Measurements from ENCODE around the gene CTNNA3.

The CTNNA3 gene

DNA sequence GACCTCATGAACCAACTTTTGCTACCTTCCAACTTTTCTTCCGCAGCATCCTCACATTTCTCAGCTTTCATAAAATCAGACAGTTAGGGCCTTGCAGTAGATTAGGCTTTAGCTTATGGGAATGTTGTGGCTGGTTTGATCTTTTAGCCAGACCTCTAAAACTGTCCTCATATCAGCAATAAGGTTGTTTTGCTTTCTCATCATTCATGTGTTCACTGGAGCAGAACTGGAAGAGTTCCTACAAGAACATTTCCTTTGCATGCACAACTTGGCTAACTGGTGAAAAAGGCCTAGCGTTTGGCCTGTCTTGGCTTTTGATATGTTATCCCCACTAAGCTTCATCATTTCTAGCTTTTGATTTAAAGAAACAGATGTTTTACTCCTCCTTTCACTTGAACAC lies 900.1 kb downstream of the CTNNA3 start:
- DNase-seq = no peak

DNA sequence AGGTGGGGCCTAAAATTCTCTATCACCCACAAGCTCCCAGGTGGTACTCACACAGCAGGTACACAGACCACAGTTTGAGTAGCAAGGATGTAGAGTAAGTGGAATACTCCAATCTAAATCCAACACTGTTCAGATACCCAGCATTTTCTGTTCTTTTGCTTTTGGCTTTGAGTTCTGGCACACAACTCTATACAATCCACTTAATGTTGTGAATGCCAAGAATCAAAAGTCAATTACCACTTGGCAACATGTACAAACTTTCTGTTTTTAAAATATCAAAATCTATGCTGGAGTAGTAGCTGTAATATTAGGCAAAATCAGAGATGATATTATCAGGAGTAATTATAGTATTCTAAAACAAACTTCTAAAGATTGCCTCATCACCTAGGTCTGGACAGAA lies 903.6 kb downstream of the CTNNA3 start:
- no peak for DNase-seq

DNA sequence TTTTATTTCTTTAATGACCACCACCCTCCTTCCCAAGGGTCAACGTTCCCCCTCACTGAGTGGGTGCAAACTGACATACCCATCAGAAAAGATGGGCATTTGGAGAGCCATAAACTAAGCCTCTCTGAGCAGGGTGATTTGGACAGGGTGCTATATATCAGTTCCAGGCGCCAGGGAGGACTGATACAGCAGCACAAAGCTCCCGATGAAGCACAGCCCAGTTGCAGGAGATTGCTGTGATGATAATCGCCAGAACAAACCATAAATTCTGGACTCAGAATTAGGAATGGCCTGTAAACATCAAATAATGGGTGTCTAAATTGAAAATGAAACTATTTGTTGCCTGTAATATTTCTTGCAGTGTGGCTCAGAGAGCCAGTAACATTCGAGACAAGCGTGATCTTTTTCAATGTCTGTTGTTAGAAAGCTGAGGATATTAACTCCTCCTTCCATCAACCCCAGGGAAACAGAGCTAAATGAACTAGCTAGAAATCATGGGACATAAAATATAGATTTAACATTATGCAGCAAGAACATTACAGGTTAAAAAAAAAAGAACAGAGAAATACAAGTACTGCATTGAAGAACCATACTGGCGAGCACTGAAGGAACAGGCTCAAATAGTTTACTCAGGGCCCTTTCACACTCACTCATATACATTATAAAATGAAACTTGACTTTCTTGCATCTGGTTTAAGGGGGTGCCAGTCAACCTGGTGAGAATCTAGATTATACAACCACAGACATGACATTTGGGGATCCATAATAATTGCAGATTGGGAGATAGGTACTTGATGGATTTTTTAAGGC lies 907.6 kb downstream of the CTNNA3 start:
- DNase-seq = no peak

DNA sequence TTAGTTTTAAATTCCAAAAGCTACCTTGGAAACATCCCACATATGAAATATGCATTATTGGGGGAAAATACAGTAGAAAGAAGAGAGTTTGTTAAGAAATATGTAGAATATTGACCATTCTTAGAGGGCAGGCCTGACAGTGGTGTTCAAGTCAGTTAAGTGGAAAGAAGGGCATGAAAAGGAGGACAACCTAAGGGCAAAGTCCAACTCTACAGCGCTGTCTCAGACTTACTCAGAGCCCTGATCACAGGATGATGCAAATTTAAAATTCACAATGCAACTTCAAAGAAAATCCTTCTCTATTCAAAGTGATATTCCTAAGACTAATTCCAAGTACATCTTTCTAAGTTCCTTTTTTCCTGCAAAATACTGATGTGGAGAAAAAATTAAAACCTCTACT lies 909.3 kb downstream of the CTNNA3 start:
- DNase-seq = no peak

DNA sequence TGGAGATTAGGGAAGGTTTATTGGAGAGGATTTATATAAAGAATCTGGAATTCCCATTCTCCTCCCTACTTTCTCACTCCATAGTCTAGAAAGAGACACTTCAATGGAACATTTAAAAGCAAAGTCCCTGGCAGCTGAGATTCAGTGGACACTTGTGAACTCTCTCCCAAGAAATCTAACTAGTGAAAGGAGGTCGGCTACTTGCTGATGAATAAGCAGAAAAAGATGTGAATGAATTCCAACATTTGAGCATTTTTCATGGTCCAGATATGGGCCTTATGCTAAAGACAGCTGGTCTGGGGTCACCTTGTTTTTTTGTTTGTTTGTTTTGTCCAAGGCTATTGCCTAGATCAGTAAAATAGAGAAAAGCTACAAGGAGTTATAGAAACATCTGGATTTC lies 911.2 kb downstream of the CTNNA3 start:
- DNase-seq = no peak

DNA sequence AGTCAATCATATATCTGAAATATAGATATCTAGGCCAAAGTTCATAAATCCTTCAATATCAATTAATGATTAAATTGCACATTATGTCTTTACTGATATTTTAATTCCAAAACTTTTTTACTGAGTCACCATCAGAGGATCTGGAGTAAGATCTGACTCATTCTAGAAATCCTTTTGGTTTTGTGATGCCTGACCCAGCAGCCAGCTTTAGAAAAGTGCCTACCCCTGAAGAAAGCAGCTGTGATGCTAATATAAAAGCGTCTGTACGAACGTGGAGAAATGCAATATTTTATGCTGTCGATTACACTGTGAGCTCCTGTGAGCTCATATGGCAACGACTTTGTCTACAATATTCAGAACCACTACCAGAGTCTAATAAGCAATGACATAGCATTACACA lies 912.7 kb downstream of the CTNNA3 start:
- no peak for DNase-seq

DNA sequence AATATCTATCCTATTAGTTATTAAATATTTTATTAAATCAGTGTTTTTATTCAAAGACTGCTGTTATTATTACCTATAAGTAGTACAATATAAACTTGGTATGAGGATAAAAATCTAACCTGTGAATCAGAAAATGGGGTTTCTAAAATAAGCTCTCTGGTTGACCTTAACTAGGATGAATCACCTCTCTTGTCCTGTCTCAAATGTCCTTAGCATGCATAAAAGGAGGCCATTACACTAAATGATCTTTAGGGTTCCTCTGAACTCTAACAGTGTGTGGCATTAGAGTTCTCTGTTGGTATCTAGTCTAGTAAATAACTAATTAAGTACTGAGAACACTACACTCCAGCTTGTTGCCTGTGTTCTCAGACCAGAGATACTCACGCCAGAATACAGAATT lies 913.2 kb downstream of the CTNNA3 start:
- no peak for DNase-seq

DNA sequence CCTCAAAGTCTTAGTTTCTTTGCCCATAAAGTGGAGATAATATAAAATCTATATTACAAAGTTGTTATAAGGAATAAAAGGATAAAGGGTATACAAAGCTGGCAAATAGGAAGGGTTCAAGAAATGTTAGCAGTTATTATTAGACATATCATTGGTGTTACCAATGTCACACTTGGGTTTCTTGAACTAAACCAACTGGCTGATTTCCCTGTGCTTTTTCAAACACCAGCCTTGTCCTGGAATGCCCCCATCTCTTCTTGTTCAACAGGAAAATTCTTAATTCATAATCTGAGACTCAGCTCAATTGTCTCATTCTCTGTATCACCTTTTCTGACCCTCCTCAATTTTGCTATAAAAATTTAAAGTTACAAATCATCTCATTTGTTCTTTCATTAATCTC lies 913.9 kb downstream of the CTNNA3 start:
- DNase-seq = no peak

DNA sequence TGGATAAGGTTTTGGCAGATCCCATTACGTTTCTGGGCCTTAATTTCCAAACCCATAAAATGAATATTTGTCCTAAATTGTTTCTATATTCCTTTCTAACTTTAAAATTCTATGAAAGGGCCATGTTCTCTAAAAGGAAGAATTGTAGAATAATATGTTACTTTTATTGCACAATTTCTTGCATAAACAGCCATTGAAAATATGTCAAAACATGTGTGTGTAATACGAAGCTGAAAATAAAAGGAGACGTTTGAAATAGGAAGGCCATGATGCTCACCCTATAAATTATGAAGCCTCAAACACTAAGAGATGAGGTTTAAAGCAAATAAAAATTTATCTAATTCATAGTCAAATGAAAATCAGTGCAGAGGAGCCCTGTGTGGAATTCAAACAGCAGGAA lies 915.2 kb downstream of the CTNNA3 start:
- DNase-seq = no peak

DNA sequence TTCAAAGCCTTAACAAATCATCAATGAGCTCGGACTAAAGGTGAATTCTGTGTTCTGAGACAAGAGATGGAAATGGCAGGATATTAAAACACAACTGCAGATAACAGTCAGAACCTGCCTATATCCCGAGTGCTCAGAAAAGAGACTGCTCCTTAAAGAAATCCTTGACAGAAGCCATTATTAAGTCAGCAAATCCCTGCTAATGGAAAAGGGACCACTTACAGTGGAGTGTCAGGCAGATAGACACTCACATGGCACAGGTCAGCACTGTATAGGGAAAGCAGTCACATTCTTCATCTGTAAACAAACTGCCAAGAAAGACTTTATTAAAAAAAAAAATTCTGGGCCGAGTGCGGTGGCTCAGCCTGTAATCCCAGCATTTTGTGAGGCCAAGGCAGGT lies 917.6 kb downstream of the CTNNA3 start:
- DNase-seq = no peak

DNA sequence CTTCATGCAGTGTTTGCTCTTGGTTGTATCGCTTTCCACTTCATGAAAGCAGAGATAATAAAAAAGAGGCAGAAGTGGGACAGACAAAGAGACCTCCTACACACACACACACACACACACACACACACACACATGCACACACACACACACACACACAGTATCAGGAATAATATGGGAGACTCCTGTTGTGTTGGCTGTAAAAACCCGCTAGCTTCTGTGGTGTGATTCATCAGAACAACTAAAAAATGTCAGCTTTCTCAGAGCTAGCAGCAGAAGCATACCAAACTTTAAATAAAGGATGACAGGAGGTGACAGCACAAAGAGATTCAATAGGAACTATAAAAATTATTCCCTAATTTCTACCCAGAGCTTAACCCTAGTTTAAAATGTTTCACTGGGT lies 918.3 kb downstream of the CTNNA3 start:
- DNase-seq = no peak

DNA sequence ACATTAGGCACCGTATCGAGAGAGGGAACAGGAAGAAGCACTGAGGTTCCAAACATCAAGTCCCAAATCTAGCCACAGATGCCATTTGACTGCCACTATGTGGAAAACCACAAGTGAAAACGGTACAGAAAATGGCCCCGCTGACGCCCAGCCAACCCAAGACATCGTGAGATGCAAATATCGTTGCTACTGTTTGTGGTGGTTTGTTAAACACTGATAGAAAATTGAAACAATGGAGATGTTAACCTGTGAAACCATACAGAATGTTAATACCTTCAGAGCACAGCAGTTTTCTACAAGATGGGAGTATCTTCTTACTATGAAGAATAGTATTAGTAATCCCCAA lies 922.5 kb downstream of the CTNNA3 start:
- DNase-seq = no peak

DNA sequence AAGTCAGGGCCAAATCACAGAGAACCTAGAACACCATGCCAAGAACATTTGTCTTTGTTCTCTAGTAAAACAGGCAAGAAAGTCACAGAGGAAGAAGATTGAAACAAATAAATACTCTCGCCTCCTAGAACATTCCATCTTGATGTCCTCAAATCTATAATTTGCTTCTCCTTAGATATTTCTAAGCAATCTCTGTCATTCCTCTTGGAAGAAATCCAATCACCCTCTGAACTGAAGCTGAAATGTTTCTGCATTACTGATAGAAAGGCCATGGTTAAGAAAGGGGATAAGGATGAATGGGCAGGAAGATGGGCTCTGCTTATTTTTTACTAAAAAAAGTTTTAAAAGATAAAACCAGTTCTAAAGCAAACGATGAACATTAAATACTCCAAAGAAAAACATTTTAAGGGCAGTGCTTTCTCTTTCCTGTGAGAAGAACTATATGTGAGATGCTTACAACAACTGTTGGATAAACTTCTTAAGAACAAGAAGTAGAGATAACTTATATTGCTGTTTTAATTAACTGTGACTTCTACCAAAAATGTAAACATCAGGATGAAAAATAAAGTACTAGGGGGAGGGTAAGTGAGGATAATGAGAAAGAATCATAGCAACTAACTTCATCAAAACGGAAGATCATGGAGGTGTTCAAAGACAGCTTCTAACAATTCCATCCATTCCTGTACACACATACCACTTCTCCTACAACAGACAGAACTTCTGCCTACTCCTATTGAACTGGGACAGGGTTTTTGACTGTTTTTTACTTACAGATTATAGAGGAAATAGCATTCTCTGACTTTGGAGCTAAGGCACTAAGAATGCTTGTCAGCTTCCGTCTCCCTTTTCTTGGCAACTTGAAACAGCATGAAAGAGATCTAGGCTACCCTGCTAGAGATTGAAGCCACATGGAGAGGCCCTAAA lies 923.2 kb downstream of the CTNNA3 start:
- no peak for DNase-seq

DNA sequence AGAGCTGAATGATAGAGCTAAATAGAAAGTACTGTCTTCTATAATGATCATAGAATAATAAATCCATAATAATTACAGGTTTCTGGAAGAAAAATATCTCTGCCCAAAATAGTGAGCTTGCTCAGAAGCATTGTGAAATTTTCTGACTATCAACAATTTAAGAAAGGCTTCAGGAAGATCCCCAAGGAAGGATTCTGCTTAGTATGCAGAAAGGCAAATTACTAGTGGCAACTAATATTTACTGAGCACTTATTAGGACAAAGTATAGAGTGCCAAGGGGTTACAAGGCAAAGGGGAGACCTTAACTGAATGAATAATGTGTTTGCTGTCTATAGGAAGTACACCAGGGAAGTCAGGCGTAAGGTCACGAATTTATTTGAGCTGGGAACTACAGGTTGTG lies 928.3 kb downstream of the CTNNA3 start:
- no peak for DNase-seq

DNA sequence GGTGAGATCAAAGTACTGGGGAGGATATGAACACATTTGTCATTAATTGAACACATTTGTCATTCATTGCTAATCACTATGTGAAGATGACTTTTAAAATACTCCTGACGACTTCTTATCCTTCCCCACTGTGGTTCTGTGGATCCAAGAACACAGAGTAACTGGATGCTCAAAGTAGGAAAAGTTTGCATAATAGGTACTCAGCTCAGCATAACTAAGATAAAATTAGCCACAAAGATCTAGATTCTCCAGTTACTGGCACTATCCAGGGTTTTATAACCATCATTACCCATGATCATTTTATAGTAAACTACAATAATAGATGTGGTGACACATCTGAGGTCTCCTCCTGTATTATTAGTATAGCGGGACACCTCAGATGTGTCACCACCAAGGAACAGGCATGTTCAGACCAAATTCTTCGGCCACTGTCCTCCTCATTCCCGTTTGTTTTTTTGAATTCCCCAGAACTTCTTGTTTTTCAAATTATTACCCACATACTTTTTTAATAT lies 933.7 kb downstream of the CTNNA3 start:
- no peak for DNase-seq

DNA sequence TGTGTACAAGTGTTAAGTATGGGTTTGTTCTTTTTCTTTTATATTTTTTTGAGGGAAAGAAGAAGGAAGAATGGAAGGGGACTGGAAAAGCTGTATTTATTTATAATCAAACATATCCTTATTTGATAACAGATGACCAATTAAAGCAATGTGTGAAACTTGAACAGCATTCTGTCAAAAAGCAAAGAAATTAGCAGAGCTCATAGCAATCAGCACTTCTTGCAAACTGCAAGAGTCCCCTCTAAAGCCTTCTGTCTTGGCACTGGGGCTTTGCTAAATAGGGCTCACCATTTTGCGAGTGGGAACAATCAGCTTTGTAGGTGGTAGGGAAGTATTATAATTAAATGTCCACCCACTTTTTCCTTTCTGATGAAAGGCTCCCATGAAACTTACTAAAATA lies 935.1 kb downstream of the CTNNA3 start:
- no peak for DNase-seq

DNA sequence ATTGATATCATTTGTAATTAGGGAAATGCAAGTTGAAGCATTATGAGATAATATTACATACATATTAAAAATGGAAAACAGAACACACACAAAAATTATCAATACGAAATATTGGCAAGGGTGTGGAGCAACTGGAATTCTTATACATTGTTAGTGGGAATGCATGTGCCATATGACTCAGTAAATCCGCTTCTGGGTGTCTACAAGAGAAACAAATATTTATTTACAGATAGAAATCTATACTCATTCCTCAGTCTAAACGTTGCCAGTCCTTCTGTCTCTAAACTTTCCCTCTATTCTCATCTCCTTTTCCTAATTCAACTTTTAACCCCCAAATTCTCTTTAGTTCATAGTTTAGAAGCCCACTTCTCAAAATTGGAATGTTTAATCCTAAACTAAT lies 940.5 kb downstream of the CTNNA3 start:
- no peak for DNase-seq

DNA sequence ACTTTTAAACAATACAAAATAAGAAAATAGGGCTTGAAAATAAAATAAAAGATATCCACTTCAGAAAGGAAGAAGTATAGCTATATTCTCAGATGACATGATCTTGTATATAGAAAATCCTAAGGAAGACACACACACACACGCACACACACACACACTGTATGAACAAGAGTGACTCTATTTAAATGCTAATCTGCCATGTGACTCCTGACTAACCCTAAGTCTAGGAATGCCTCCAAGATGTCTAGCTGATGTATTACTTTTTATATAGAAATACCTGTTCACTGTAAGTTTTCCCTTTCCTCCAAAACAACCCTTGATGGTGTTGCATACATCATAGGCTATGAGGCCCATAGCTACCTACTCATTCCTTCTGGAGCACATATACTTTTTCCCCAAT lies 943.3 kb downstream of the CTNNA3 start:
- DNase-seq = no peak

DNA sequence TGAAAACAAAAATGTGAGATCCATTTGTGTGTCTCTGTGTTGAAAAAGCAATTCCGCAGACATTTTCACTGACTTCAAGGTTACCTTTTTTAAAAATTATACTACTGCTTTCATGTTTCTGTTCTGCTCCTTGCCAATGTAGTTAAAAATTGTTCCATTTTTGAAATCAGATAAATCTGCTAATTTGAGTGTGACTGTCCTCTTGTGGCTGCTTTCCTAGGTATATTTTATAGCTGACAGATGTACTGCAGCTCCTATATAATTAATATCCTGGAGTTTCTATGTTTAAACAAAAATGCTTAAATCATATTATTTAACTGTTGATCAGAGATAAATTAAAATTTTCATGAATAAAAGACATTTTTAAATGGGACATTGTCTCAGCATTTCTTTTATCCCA lies 947.8 kb downstream of the CTNNA3 start:
- no peak for DNase-seq

DNA sequence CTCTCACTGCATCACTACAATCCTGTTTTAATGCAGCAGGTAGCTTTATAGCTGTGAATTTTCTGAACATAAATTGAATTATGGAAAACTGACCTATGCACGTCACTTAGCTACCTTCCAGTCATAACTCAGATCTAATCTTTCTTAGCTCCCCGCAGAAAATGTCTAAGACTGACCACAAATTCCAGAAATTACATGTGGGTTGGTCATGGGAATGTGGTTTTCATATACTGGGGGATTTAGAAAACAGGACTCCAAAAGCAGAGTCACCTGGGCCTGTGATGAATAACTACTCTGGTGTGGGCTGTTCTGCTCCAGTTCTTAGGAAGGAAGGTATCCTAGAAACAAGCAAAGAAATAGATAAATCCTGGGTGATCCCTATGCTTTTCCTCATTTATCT lies 948.5 kb downstream of the CTNNA3 start:
- DNase-seq = no peak

DNA sequence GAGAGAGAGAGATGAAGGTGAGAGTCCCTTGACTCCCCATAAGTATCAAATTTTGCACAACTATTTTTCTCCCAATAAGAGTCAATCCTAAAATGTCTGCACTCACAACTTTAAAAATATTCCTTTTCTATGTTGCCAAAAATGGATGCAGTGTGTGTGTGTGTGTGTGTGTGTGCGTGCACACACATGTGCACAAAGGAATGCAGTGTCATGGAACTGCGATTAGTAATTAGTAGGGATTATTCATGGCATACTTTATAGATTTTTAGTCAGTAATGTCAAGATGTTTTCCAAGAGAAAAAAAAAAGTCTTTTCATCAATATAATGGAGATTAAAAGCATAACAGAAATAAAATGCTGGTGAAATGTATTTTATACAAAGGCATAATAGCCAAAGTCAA lies 949.3 kb downstream of the CTNNA3 start:
- DNase-seq = no peak

DNA sequence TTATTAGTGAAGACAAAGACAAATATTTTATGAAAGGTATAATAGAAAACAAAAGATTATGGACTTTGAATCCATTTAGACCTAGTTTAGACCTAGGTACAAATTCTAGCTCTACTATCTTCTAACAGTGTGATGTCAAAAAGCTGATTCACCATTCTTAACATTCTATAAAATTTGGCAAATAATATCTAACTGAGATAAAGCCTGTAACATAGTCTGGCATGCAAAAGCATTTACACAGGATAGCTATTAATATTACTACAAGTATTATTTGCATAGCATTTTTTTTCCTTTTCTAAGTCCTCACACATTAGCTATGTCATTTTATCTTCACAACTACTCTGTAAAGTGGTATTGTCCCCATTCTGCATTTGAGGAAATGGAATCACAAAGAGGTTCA lies 949.7 kb downstream of the CTNNA3 start:
- DNase-seq = no peak

DNA sequence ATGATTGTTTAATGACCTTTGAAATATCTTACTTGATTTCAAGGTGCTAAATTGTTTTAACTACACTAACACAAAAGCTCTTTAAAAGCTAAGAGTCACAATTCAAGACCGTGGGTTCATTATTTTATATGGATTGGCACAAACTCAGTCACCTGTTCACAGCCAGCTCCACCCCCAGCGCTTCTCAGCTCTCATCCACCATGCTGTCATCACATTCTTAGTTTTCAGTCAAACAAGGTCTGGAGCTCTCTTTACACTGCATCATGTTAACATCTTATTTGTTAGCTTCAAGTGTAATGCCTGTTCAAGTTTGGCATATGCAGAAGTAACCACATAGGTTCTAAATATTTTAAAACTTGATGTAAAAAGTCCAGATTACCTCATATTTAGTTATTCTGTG lies 951.1 kb downstream of the CTNNA3 start:
- no peak for DNase-seq

DNA sequence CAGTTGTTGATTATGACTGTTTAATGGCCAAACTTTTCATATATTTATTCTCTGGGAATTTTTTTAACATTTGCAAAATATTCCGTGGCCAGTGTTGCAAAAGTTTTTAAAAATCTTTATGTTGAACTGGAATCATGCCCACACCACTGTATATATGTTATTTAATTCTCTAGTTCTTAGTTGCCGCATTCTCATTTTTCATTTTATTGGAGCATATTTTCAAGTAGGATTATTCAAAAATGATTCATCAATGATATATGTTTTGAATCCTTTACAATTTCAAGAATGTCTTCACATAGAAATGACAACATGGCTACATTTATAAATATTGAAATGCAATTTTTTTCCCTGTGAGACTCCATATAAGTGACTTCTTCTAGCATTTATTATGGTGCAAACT lies 958.8 kb downstream of the CTNNA3 start:
- no peak for DNase-seq
